OCI-LY3 (cell line): ENCODE results near the gene PIK3R5.

Experiments used
- CTCF ChIP-seq: fragments of 200-600, 300-600 bp; sonication (generic); IDR thresholded peaks from 2 replicates; pipeline ENCODE4 v1.5.1; 2014; ENCODE audit warnings: antibody characterized with exemption, low read length, low read depth
- EZH2phosphoT487 ChIP-seq: fragments of 200-600 bp; shearing (Covaris generic); IDR thresholded peaks from 2 replicates; pipeline ENCODE4 v1.6.1; 2018; ENCODE audit warnings: antibody characterized with exemption, mixed run types, low read depth

GRCh38 chr17:8889458-8890210 lies 75.9 kb downstream of the PIK3R5 start:
- TF ChIP-seq CTCF (no peak), EZH2phosphoT487 (no peak)
